Measurements from ENCODE around the gene TECPR2. TPM values are rescaled to one million over a fixed set of nuclear protein-coding genes. Genes with fewer than 3 reads are reported as not detected.

The TECPR2 gene
- total RNA-seq, 1 donor from 2014 or later: 19.9 TPM

DNA sequence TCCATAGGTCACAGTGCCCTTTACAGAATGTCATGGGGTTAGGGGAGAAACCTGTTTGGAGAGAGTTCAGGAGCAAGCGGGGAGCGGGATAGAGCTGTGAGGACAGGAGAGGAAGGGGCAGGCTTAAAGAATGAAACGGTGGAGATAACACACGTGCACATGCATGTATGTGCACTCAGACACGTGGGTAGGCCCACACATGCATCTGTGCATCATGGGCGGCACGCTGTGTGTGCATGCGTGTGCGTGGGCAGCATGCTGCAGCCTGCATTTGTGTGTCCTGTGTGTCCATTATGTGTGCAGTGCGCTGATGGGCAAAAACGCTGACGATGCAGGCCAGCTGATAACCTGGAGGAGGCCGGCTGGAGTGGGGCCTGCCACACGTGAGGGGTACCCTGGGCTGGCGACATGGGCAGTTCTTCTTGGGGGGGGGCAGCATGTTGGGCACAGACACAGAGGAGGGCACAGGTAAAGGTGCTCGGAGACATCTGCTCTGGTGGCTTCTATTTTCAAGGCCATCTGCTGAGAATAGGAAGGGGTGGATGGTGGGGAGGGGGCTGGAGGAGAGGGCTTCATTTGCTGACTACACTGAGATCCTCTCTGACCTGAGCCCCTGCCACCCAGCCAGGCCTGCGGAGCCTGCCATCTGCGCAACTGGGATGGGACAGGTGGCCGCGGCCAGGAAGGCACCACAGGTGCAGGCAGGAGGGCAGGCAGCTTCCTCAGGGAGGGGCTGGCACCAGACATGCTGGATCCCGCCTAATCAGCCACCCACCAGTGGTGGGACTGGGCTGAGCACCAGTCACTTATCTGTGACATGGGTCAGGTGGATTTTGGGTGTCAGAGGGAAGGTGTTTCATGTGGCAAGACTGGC is 151.4 kb downstream of the TECPR2 start:
- Histone ChIP-seq H3K4me1 (ENCODE audit: insufficient read depth, low read length) (peaks cover 4% of the 10 kb centered on the region), H3K79me2 (ENCODE audit: insufficient read depth, low read length) (no peaks in the 10 kb centered on the region), H4K20me1 (ENCODE audit: insufficient read depth, low read length) (no peaks in the 10 kb centered on the region), H3K27me3 (ENCODE audit: insufficient read depth, low read length) (no peaks in the 10 kb centered on the region), H3K36me3 (ENCODE audit: insufficient read depth, low read length) (no peaks in the 10 kb centered on the region), H3K27ac (ENCODE audit: low read depth, low read length) (no peak overlapping the region), H3K4me2 (ENCODE audit: low read length) (no peak overlapping the region), H3K9me3 (ENCODE audit: insufficient read depth, low read depth, low read length) (no peaks in the 10 kb centered on the region), H2AFZ (ENCODE audit: low read depth, low read length) (no peak overlapping the region), H3K9ac (ENCODE audit: low read length) (no peak overlapping the region), H3K4me3 (ENCODE audit: insufficient read depth, low read depth, low read length) (no peak overlapping the region)
- Mint-ChIP-seq H3K27ac (ENCODE audit: unreplicated experiment) (no peak overlapping the region), H3K27me3 (ENCODE audit: low read depth, unreplicated experiment) (peaks cover 7% of the 10 kb centered on the region), H3K36me3 (ENCODE audit: low read depth, unreplicated experiment) (no peaks in the 10 kb centered on the region), H3K4me3 (ENCODE audit: unreplicated experiment) (no peak overlapping the region), H3K4me1 (ENCODE audit: low read depth, unreplicated experiment) (no peaks in the 10 kb centered on the region), H3K9me3 (ENCODE audit: unreplicated experiment) (no peaks in the 10 kb centered on the region)
- no peak for FAIRE-seq
- TF ChIP-seq EZH2 (IDR thresholded peaks at IDR 0.05; ENCODE audit: insufficient read depth, low read length): no peak
- no peak for TF ChIP-seq CTCF (IDR thresholded peaks at IDR 0.05; ENCODE audit: insufficient read depth, low read depth, low read length)
- no peak for DNase-seq (ENCODE audit: low read depth)

GRCh38 chr14:102514987-102515733 is 152.4 kb downstream of the TECPR2 start:
- Histone ChIP-seq H3K4me1 (ENCODE audit: insufficient read depth, low read length) (peaks cover 4% of the 10 kb centered on the region), H4K20me1 (ENCODE audit: insufficient read depth, low read length) (no peaks in the 10 kb centered on the region), H3K4me2 (ENCODE audit: low read length) (no peak overlapping the region), H3K36me3 (ENCODE audit: insufficient read depth, low read length) (no peaks in the 10 kb centered on the region), H3K9ac (ENCODE audit: low read length) (no peak overlapping the region), H3K9me3 (ENCODE audit: insufficient read depth, low read depth, low read length) (no peaks in the 10 kb centered on the region), H3K27ac (ENCODE audit: low read depth, low read length) (no peak overlapping the region), H3K79me2 (ENCODE audit: insufficient read depth, low read length) (no peaks in the 10 kb centered on the region), H3K27me3 (ENCODE audit: insufficient read depth, low read length) (no peaks in the 10 kb centered on the region), H3K4me3 (ENCODE audit: insufficient read depth, low read depth, low read length) (no peak overlapping the region), H2AFZ (ENCODE audit: low read depth, low read length) (no peak overlapping the region)
- H3K36me3 Mint-ChIP-seq (ENCODE audit: low read depth, unreplicated experiment): no peaks in the 10 kb centered on the region
- no peaks in the 10 kb centered on the region for H3K9me3 Mint-ChIP-seq (ENCODE audit: unreplicated experiment)
- no peak overlapping the region for H3K4me3 Mint-ChIP-seq (ENCODE audit: unreplicated experiment)
- no peak for DNase-seq (ENCODE audit: low read depth)
- TF ChIP-seq EZH2 (IDR thresholded peaks at IDR 0.05; ENCODE audit: insufficient read depth, low read length) (no peak), CTCF (IDR thresholded peaks at IDR 0.05; ENCODE audit: insufficient read depth, low read depth, low read length) (no peak)
- peaks cover 7% of the 10 kb centered on the region for H3K27me3 Mint-ChIP-seq (ENCODE audit: low read depth, unreplicated experiment)
- H3K4me1 Mint-ChIP-seq (ENCODE audit: low read depth, unreplicated experiment): no peaks in the 10 kb centered on the region
- no peak for FAIRE-seq
- no peak overlapping the region for H3K27ac Mint-ChIP-seq (ENCODE audit: unreplicated experiment)

All from astrocyte (in vitro differentiated cells and primary cell).